ENCODE data around the gene IDH2. TPM values are rescaled to one million over a fixed set of nuclear protein-coding genes. Genes with fewer than 3 reads are reported as not detected.

The IDH2 gene
- polyA plus RNA-seq, 1 donor from 2014 or later: 84.7 TPM

DNA sequence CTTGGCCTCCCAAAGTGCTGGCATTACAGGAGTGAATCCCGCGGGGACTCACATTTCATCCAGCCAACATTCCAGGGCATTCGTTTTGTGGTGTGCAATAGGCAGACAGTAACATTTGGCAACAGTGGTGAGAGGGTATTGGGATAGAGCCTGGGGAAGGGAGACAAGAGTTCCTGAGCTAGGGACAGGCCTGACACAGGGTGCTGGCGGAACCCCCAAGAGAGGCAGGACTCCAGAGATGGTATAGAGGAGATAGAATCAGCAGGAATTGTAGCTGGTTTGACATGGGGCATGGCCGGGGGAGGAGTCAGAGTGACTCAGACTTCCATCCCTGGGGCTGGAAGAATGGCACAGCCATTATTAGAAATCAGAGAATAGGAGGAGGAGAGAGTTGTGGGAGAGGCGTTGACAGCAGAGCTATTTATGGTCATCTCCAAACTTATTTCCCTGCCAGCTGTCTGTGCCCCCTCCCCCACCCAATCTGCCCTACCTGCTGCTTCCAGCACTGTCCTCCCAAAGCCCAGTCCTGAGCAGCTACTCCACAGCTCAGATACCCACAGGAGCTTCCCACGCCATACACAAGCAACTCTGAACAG is 4.4 kb upstream of the IDH2 start:
- H3K9me3 ChIP-seq (ENCODE audit: low read length): no peaks in the 10 kb centered on the region
- no peak overlapping the region for H3K27ac ChIP-seq (ENCODE audit: low read length)
- H3K79me2 ChIP-seq (replicated peaks; ENCODE audit: insufficient read depth, low read length): peaks cover 4% of the 10 kb centered on the region
- no peak overlapping the region for H3K4me3 ChIP-seq (ENCODE audit: low read length)
- no peaks in the 10 kb centered on the region for H3K9me2 ChIP-seq (ENCODE audit: insufficient read depth, low read length)
- H3K36me3 ChIP-seq (ENCODE audit: insufficient read depth, low read length): no peaks in the 10 kb centered on the region
- H3F3A ChIP-seq (ENCODE audit: insufficient read depth, low read length, poor library complexity, severe bottlenecking): no peaks in the 10 kb centered on the region
- H3K27me3 ChIP-seq (ENCODE audit: insufficient read depth, low read depth, low read length): no peaks in the 10 kb centered on the region
- H3K9ac ChIP-seq (ENCODE audit: low read length): no peak overlapping the region
- no peak for TF ChIP-seq SMC3 (conservative IDR thresholded peaks at IDR 0.05; ENCODE audit: poor library complexity)
- TF ChIP-seq RAD21 (conservative IDR thresholded peaks at IDR 0.05): no peak
- TF ChIP-seq, protein P1, sequence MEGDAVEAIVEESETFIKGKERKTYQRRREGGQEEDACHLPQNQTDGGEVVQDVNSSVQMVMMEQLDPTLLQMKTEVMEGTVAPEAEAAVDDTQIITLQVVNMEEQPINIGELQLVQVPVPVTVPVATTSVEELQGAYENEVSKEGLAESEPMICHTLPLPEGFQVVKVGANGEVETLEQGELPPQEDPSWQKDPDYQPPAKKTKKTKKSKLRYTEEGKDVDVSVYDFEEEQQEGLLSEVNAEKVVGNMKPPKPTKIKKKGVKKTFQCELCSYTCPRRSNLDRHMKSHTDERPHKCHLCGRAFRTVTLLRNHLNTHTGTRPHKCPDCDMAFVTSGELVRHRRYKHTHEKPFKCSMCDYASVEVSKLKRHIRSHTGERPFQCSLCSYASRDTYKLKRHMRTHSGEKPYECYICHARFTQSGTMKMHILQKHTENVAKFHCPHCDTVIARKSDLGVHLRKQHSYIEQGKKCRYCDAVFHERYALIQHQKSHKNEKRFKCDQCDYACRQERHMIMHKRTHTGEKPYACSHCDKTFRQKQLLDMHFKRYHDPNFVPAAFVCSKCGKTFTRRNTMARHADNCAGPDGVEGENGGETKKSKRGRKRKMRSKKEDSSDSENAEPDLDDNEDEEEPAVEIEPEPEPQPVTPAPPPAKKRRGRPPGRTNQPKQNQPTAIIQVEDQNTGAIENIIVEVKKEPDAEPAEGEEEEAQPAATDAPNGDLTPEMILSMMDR (IDR thresholded peaks at IDR 0.05; ENCODE audit: poor library complexity, severe bottlenecking): no peak
- TF ChIP-seq EP300 (conservative IDR thresholded peaks at IDR 0.05; ENCODE audit: poor library complexity, severe bottlenecking): no peak
- no peak for TF ChIP-seq MXI1 (conservative IDR thresholded peaks at IDR 0.05; ENCODE audit: poor library complexity, severe bottlenecking)
- no peak for TF ChIP-seq TAF1 (IDR thresholded peaks at IDR 0.05; ENCODE audit: low read depth)
- no peak for TF ChIP-seq POLR2AphosphoS5 (IDR thresholded peaks at IDR 0.05)
- no peak for TF ChIP-seq EZH2 (IDR thresholded peaks at IDR 0.05; ENCODE audit: borderline replicate concordance, insufficient read depth, low read length, poor library complexity, severe bottlenecking)
- TF ChIP-seq, protein P2, sequence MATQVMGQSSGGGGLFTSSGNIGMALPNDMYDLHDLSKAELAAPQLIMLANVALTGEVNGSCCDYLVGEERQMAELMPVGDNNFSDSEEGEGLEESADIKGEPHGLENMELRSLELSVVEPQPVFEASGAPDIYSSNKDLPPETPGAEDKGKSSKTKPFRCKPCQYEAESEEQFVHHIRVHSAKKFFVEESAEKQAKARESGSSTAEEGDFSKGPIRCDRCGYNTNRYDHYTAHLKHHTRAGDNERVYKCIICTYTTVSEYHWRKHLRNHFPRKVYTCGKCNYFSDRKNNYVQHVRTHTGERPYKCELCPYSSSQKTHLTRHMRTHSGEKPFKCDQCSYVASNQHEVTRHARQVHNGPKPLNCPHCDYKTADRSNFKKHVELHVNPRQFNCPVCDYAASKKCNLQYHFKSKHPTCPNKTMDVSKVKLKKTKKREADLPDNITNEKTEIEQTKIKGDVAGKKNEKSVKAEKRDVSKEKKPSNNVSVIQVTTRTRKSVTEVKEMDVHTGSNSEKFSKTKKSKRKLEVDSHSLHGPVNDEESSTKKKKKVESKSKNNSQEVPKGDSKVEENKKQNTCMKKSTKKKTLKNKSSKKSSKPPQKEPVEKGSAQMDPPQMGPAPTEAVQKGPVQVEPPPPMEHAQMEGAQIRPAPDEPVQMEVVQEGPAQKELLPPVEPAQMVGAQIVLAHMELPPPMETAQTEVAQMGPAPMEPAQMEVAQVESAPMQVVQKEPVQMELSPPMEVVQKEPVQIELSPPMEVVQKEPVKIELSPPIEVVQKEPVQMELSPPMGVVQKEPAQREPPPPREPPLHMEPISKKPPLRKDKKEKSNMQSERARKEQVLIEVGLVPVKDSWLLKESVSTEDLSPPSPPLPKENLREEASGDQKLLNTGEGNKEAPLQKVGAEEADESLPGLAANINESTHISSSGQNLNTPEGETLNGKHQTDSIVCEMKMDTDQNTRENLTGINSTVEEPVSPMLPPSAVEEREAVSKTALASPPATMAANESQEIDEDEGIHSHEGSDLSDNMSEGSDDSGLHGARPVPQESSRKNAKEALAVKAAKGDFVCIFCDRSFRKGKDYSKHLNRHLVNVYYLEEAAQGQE (IDR thresholded peaks at IDR 0.05; ENCODE audit: borderline replicate concordance): no peak
- no peak overlapping the region for H3K4me2 ChIP-seq (ENCODE audit: low read length)
- no peak overlapping the region for H2AFZ ChIP-seq (ENCODE audit: low read depth, low read length)
- no peaks in the 10 kb centered on the region for H4K20me1 ChIP-seq (ENCODE audit: insufficient read depth)

DNA sequence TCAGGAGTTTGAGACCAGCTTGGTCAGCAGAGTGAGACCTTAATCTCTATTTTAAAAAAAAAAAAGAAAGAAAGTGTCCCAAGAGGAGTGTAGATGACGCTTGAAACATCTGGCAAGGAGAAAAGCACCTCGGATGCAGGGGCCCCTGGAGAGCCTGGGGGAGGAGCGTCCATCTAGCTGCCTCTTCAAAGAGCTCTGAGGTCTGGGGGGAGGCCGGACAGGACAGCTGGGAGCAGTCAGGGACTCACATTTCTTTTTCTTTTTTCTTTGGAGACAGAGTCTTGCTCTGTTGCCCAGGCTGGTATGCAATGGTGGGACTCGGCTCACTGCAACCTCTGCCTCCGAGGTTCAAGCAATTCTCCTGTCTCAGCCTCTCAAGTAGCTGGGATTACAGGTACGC is 3.3 kb upstream of the IDH2 start:
- peaks cover 15% of the 10 kb centered on the region for H3K79me2 ChIP-seq (replicated peaks; ENCODE audit: insufficient read depth, low read length)
- H3K4me3 ChIP-seq (ENCODE audit: low read length): no peak overlapping the region
- no peaks in the 10 kb centered on the region for H3F3A ChIP-seq (ENCODE audit: insufficient read depth, low read length, poor library complexity, severe bottlenecking)
- H3K27me3 ChIP-seq (ENCODE audit: insufficient read depth, low read depth, low read length): no peaks in the 10 kb centered on the region
- no peak overlapping the region for H3K9ac ChIP-seq (ENCODE audit: low read length)
- no peak overlapping the region for H2AFZ ChIP-seq (ENCODE audit: low read depth, low read length)
- TF ChIP-seq SMC3 (conservative IDR thresholded peaks at IDR 0.05; ENCODE audit: poor library complexity) (no peak), EZH2 (IDR thresholded peaks at IDR 0.05; ENCODE audit: borderline replicate concordance, insufficient read depth, low read length, poor library complexity, severe bottlenecking) (no peak), TAF1 (IDR thresholded peaks at IDR 0.05; ENCODE audit: low read depth) (no peak), EP300 (conservative IDR thresholded peaks at IDR 0.05; ENCODE audit: poor library complexity, severe bottlenecking) (no peak), POLR2AphosphoS5 (IDR thresholded peaks at IDR 0.05) (no peak), RAD21 (conservative IDR thresholded peaks at IDR 0.05) (no peak), MXI1 (conservative IDR thresholded peaks at IDR 0.05; ENCODE audit: poor library complexity, severe bottlenecking) (no peak)
- TF ChIP-seq, protein P2 (IDR thresholded peaks at IDR 0.05; ENCODE audit: borderline replicate concordance): no peak
- TF ChIP-seq, protein P1 (IDR thresholded peaks at IDR 0.05; ENCODE audit: poor library complexity, severe bottlenecking): no peak
- H3K9me2 ChIP-seq (ENCODE audit: insufficient read depth, low read length): no peaks in the 10 kb centered on the region
- no peaks in the 10 kb centered on the region for H3K9me3 ChIP-seq (ENCODE audit: low read length)
- H3K36me3 ChIP-seq (ENCODE audit: insufficient read depth, low read length): no peaks in the 10 kb centered on the region
- no peaks in the 10 kb centered on the region for H4K20me1 ChIP-seq (ENCODE audit: insufficient read depth)
- no peak overlapping the region for H3K4me2 ChIP-seq (ENCODE audit: low read length)
- H3K27ac ChIP-seq (ENCODE audit: low read length): no peak overlapping the region

Measured in neural cell (in vitro differentiated cells).